HG03432 (cell line): ENCODE measurements around the gene NFE2L2.
"Not testable (repeated sequence)": the region's sequence is repeated elsewhere in the genome, so short reads cannot be mapped to it uniquely, and the experiment has no call there.

ENCODE experiments used
- ATAC-seq: cut with Tn5 transposase; IDR thresholded peaks from one replicate; pipeline ENCODE4 v1.9.1; 2021; ENCODE audit warnings: mild to moderate bottlenecking, moderate library complexity; ENCODE audit not compliant: unreplicated experiment

Gene NFE2L2

DNA sequence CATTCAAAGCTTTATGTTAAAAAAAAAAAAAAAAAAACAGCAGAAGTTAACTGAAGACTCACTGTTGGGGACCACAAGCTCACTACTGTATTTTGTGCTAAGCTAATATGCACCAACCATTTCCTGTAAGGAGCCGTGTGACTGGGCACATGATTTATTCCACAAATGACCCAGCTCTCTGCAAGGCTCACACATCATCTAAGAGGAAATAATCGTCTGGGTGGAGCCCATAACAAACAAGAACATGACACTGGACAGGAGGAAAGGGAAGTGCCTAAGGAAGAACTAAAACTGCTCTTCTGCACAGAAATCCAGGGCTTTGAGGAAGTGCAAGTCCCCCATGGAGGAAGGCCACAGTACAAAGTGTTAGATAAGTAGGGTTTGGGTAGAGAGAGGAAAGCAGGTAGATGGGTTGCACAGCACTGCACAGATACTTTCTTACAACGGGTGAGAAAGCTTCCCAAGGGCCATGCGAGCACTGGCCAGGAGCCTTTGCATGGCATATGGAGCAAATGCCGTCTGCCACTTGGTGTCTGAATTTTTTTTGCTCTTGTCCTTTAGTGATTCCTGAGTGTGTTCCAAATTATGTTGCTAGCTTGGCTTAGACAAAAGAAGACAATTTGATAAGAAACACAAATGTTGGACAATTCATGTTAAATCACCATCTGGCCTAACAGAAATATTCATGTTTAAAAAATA is 24.4 kb downstream of the NFE2L2 start:
- ATAC-seq = peak; percentile 84

- ATAC-seq = no peak
These were observed 25.5 kb downstream of the NFE2L2 start for GRCh38 chr2:177239053-177239452.

DNA sequence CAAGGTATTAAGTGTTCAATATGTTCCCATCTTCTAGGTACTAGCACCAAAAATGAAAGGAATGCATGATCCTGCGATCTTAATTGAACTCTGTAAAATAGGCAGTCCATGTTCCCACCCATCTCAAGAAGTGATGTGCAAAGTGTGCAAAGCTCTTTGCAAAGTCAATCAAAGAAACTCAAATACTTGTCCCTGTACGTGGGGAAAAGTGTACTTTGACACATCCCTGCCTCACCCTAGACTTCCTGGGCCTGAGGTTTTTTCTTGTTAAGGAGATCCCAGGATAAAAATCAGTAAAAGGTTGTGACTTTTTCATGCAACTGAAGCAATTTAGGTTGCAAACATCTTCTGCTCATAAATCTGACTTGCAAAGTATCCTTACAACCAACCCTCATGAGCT is 26.6 kb downstream of the NFE2L2 start:
- ATAC-seq = no peak

DNA sequence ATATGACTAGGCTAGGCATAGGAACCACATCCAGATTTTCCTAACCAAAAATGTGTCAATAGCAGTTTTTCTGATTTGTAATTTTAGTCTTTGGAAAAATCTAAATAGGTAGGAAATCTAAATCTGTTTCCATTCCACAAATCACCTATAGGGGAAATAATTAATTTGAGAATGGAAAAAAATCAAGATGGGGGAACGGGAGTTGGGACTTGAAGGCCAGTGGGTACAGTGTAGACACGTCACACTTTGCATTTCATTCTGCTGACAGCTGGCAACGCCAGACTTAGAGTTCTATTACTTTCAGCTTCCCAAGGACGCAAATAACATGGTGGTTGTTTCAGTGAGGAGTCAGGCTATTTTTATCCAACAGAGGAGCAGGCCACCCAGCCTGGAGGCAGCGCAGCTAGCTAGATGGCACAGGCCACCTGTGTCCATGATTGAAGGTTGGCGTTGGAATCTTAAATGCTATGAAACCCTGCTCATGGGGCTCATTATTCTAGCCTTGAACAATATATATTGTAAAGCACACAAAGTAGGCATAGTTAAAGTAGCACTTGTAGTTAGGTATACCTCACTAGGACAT is 28.6 kb downstream of the NFE2L2 start:
- ATAC-seq = no peak

DNA sequence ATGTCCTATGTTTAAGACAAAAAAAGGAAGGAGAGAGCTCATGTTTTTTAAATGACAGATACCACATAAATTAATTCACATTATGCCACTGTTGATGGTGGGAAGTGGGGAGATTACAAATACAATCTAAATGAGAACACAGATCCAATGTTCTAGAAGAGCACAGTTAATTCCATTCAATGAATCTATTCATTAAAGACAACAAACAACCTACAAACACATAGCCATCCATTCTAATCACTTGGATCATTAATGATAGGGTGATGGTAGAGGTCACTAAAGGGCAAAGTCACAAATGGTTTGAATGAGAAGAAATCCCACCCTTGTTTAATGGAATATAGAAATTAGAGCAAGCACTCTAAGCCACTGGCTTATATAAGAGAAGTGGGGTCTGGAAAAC is 30.3 kb downstream of the NFE2L2 start:
- no peak for ATAC-seq

GRCh38 chr2:177232098-177232704 is 32.3 kb downstream of the NFE2L2 start:
- ATAC-seq = no peak

DNA sequence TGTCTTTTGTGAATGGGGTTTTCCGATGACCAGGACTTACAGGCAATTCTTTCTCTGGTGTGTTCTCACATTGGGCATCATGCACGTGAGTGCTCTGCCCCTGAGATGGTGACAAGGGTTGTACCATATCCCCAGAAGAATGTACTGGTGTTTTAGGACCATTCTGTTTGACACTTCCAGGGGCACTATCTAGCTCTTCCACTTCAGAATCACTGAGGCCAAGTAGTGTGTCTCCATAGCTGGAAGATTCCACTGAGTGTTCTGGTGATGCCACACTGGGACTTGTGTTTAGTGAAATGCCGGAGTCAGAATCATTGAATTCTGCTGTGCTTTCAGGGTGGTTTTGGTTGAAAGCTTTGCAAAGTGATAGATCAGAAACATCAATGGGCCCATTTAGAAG is 33.3 kb downstream of the NFE2L2 start:
- ATAC-seq = no peak

- no peak for ATAC-seq
These were observed 34.9 kb downstream of the NFE2L2 start for GRCh38 chr2:177229442-177230242.

- ATAC-seq = no peak
These were observed 38.6 kb downstream of the NFE2L2 start for GRCh38 chr2:177225965-177226360.

DNA sequence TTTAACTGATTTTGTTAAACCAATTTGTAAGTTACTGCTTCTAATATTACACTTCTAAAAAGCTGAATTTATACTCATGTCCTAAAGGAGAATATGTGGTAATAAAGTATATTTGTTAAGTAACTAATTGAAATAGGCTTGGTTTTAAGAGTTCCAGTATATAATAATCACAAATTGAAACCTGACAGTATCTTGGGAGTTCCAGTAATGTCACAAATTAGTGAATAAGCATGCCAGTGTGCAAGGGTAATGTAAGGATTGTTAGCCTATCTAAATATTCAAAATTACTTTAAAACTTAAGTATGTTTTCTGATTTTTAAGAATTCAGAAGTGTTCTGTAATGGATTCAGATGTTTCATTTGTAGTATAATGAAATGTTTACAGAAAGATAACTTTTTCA is 41.1 kb downstream of the NFE2L2 start:
- ATAC-seq = not testable (repeated sequence)

DNA sequence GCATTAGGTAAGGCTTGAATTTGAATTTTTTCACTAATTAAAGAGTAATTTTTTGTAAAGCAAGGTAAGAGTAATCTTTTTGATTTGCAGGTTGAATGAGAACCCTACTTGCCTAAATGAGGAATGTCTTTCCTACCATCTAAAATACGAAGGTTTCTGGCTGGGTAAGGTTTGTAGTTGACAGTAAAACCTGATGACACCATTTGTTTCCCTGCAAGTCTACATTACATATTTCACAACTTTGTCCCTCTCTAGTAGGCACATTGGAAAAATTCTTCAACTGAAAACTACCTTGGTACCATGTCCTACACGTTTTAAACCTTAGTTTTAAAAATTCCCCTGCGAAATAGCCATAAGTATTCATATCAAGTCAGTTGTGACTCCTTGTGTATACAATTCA is 42.6 kb downstream of the NFE2L2 start:
- ATAC-seq = no peak

DNA sequence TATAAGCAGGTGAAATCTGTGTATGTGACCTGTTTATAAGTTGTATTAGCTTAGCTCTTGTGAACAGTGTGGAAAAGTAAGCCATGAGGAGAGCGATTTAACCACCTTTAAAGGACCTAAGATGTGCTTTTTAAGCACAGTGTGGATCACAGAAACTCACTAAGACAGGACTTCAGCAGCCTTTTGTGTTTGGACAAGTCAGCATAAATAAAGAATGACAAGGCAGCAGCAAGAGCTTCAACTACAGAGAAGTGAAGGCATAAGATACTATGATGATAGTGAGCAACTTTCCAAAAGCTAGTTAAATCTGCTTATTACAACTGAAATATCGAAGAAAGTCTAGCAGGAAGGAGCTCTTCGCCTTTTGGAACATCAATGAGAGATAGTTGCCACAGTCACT is 43.0 kb downstream of the NFE2L2 start:
- ATAC-seq = no peak

GRCh38 chr2:177219787-177220186 is 44.7 kb downstream of the NFE2L2 start:
- ATAC-seq = not testable (repeated sequence)

GRCh38 chr2:177217247-177217843 is 47.2 kb downstream of the NFE2L2 start:
- ATAC-seq = no peak

DNA sequence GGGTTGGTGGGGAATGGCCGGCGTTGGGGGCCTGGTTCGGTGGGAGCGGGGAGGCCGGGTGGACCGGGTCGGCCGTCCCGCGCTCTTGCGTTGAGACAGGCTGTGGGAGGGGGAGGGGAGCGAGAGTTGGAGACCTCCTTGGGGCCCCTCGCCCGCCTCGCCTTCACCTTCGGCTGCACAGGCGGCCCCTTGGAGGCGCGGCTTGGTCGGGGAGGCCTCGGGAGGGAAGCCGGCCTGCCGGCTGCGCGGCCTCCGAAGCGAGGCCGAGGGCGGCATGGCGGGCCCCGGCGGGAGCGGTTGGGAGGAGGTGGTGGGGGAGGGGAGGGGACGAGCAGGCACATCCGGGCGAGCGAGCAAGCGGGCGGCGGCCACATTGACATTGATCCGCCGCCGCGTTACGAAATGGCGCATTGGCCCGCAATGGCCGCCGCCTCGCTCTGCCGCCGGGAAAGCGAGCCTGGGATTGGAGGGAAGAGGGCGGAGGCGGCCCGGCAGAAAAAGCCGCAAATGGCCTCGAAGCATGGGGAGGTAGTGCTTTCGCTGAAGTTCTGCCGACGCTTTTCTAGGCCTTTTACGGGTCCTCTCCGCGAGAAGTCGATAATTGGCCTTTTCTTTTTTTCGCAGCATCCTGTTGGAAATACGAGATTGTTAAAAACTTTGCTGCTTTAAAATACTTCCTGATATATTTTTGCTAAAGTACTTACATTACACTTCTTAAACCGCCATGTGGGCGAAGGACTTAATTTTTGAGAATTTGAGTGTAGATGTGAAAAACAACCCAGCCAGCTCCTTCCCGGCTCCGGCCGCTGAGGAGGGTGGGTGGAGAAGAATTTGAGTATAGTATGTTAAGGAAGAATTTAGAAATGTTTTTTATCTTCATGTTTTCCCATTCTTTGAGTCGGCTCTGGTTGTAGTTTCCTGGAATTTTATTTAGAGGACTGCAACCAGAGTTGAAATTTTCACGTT is 51.4 kb downstream of the NFE2L2 start:
- ATAC-seq = peak; percentile 60

- ATAC-seq = peak; percentile 92
These were observed 52.2 kb downstream of the NFE2L2 start, which contains the start of gene HNRNPA3 for GRCh38 chr2:177212106-177212890. HNRNPA3 (plus strand) TSS chr2:177212794; CDS start chr2:177212800, 6 bp downstream.

GRCh38 chr2:177211576-177212105 is 52.9 kb downstream of the NFE2L2 start:
- no peak for ATAC-seq

GRCh38 chr2:177211169-177211568 is 53.4 kb downstream of the NFE2L2 start:
- ATAC-seq = no peak

DNA sequence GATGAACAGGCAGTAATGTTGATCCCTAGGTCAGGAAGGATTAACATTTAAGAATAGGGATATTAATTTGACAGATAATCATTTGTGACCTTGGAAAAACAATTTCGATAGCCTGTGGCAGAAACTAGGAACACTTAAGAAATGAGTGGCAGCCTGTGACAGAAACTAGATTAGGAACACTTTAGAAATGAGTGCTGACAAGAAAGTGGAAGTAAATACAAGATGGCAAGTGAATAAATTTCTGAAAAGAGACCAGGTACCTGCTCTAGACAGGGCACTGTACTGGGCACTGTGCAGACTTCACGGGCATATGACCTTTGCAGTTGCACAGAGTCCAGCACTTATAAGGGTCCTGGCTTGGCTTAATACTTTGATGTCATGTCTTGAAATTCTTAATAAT is 57.4 kb downstream of the NFE2L2 start:
- ATAC-seq = peak; percentile 73
